NCI-H1436 treated with DMSO at 0.1 percent for 48 hours (cell line): Measurements from ENCODE around the gene STAT3.
"Not testable (repeated sequence)": the region's sequence is repeated elsewhere in the genome, so short reads cannot be mapped to it uniquely, and the experiment has no call there.

Experiments used
- DNase-seq: peaks from one replicate; lab custom pipeline; 2025; lab: John Stamatoyannopoulos, UW

The STAT3 gene

GRCh38 chr17:42277342-42277712 lies 110.9 kb downstream of the STAT3 start:
- DNase-seq: no peak

- no peak for DNase-seq
These were observed 111.5 kb downstream of the STAT3 start for GRCh38 chr17:42276609-42277341.

DNA sequence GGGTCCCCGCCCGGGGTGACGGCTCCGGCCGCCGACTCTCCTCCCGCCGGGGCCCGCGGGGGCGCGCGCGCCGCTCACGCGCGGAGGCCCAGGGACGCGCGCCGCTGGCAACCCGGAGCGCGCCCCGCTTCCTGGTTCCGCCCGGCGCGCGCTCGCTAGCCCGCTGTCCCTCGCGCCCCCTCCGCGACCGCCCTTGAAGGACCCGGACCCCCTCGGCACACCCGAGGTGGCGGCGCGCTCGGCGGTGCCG lies 112.0 kb downstream of the STAT3 start, which contains the start of gene STAT5B:
Gene STAT5B (minus strand): TSS at position 33 of the 250 bp plus-strand sequence. CDS start 44,264 bp downstream, outside the sequence.
- DNase-seq: no peak

DNA sequence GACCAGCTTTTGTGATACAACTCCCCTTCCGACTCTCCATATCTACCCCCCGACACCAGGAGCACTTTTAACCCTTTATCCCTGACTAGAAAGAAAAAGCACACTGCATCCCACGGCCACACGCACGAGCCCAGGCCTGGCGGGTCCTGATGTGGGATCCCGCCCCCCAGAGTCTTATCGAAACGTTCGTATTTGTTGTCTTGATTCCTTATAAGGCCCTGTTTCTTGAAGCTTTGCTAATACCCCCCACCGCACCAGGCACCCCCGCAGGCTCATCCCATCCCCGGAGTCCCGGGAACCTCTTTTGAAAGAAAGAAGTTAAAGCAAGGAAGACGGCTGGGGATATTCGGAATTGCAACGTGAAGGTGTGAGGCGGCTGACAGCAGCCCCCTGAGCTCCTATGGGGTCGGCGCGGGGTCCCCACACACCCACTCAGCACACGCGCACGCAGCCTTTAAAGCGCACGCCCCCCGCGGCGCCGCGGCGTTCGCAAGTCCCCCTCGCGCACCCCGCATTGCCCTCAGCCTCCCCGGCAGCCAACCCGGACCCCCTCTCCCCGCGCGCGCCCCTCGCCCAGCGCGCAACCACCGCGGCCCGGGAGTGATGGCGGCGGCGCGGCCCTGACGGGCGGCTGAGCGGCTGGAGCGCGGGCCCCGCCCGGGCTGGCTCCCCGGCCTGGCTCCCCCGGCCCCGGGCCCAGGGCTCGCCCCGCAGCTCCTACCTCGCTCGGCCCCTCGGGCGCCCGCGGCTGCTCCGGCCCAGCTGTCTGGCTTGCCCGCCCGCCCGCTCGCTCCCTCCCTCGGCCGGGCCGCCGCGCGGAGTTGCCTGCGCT lies 112.5 kb downstream of the STAT3 start:
- DNase-seq: no peak

DNA sequence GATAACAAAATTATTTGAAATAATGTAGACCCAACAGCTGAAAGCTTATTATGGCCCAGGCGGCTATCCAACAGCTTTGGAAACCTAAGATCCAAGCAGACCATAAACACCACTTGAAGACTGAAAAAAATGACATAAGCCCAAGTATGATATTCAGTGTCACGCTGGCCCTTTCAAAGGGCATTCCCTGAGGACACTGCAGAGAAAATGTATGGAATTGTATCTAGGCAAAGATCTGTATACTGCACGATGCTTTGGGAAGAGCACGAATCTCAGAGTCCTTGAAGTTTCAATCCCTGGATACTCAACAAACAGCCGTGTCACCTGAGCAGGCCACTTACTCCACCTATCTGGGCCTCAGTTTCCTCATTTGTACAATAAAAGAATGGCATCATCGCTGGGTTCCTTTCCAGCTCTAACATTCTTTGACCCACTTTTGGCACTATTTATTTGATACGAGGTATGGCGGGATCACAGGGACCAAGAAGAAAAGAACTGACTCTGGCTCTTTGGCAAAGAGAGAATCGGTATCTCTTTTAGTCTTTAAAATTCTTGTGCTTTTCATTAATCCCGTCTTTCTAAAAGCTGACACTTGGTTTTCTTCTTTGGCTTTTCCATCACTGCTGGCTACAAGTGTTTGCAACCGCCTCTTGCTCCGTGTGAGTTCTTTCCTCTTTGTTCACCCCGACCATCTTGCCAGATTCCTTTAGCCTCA lies 113.3 kb downstream of the STAT3 start:
- no peak for DNase-seq

DNA sequence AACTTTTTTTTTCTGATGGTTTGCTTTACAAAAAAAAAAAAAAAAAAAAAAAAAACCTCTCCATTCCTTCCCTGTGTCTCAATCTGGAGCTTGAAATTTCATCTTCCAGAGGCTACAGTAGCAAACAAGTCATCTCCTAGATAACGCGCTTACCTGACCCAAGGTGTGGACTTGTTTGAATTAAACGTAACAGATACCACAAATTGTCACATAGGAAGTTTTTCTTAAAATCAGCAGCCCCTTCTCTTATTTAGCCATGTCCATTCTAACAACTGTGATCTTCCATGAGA lies 114.0 kb downstream of the STAT3 start:
- DNase-seq: no peak

DNA sequence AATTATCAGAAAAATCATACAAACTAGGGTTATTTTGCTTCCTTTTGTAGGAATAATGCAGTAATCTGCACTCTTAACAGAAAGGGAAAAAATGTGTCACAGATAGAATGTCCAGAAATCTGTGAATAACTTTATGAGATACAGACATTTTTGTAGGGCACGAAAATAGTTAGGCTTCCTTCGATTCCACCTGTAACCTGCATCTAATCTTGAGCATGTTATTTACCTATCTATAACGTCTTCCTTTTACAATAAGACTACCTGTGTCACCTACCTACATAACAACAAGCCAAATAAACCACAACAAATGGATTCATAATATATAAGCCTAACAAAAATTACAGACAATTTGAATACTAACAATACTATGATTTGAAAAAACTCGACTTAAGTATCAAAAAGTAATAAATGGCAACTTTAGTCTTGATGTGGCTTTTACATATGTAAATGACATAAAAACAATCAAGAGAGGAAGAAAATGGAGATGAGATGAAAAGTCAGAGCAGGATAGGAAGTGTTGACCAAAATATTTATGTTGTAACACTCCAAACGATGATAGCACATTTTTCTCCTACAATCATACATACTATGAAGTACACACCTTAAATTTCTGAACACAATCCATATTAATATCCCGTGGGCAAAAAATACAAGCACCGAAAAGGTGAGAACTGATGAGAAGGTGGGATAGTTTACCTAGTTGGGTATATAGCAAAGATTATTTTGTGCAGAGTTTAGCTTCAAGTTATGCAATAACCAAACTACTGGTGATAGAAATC lies 114.6 kb downstream of the STAT3 start:
- DNase-seq: no peak

DNA sequence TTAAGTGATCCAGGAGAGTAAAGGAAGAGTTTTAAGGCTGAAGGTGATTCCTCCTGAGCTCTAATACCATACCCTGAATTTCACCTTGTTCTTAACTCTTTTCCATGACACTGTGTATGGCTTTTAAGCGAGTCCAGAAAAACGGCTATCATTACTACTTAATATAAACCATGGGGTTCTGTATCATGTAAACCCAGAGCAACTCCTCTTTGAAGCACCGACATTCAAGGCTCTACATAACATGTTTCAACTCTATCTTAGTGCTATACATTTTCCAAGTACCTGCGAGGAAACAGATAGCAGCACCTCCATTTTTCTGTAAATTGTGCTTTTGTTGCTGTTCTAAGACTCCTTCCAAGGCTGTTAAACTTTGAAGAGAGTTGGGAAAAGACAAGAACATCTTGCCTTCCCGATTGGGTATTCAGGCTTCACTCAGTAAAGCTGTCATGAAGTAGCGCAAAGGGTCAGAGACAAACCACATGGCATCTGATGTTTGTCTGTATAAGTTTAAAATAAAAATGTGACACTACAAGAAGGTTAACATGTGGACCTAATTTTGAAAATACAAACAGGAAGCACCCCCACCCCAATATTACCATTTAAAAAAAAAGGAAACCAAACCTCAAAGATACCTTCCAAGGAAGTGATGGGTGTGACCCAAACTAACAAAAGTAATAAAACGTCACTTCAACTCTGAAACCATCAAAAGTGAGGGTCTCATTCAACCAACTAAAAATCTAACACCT lies 115.9 kb downstream of the STAT3 start:
- no peak for DNase-seq

DNA sequence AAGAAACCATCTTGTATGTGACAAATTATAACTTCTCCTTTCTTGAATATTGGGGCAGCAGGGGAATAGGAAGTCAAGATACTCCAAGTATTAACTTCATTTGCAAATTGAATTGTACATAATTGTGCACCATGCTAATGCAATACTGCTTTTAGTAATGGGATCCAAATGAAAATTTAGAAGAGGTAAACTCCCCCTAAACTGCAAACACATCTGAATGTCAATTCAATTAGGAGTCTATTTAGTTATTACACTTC lies 116.5 kb downstream of the STAT3 start:
- DNase-seq: no peak

DNA sequence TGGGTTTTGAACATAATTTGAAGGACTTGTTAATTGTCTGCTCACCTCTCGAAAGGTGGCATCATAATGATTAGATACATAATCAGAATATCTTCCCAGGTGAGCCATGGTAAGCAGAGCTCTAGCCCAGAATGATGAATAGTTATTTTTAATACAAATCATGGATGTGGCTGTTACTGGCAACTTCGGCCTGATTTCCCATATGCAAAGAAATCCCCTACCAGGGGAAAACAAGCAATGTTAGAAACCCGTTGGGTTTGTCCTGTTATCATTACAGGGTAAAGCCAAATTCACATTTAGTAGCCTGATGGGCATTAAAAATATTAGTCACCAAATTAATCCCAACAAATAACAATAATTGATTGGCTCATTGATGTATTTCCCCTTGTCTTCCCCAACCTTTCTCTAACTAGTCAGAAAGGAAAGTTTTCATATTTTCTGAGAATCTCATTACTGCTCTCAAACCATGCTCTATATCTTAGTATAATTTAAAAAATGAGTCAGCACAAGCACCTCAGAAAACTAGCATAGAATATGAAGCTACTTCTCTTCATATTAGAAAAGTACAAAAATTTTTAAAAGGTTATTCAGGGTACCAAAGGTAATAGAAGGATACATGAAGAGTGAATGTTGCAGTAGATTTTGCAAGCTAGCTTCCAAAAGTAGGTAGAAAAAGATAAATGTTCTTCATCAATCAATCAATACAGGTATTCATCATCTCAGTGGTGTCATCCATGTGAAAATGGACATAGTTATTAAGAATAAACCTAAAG lies 117.0 kb downstream of the STAT3 start:
- DNase-seq: no peak

DNA sequence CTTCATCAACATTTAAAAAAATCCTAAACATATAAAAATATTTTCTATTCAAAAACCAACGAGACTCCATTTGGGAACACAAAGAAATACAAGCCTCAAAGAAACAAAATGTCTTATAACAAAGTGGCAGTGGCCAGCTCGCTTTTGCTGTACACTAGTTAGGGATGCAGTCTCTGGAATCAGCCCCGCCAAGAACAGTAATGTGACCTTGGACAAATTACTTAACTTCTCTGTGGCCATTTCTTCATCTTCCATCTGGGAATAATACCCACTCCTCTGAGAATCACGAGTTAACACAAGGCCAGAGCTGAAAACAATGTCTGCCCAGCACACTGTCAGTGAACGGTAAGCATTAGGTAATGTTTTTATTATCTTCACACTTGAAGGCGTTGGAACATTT lies 117.6 kb downstream of the STAT3 start:
- DNase-seq: no peak

- no peak for DNase-seq
These were observed 118.1 kb downstream of the STAT3 start for GRCh38 chr17:42270170-42270535.

DNA sequence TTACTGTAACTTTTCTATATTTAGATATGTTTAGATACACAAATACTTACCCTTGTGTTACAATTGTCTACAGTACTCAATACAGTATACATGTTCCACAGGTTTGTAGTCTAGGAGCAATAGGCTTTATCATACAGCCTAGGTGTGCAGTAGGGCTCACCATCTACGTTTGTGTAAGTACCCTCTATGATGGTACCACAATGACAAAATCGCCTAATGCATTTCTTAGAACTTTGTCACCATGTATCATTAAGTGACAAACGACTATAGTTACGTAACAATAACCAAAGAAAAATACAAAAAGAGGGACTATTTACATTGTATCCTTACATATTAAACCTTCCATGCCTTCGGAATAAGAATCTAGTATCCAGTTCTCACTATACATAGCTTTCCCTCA lies 120.0 kb downstream of the STAT3 start:
- DNase-seq: no peak

DNA sequence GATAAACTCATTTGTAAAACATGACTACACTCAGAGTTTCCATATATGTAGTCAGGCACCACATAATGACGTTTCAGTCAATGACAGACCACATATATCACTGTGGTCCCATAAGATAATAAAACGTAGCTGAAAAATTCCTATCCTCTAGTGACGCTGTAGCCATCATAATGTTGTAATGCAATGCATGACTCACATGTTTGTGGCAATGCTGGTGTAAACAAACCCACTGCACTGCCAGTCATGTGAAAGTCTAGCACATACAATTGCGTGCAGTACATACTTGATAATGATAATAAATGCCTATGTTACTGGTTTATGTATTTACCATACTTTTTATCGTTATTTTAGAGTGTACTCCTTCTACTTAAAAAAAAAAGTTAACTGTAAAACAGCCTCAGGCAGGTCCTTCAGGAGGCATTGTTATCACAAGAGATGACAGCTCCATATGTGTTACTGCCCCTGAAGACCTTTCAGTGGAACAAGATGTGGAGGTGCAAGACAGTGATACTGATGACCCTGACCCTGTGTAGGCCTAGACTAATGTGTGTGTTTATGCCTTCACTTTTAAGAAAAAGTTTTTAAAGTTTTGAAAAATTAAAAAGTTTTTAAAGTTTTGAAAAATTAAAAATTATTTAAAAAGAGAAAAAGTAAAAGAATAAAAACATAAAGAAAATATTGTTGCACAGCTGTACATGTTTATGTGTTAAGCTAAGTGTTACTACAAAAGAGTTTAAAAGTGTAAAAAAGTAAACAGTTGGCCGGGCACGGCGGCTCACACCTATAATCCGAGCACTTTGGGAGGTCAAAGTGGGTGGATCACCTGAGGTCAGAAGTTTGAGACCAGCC lies 121.1 kb downstream of the STAT3 start:
- DNase-seq: no peak

DNA sequence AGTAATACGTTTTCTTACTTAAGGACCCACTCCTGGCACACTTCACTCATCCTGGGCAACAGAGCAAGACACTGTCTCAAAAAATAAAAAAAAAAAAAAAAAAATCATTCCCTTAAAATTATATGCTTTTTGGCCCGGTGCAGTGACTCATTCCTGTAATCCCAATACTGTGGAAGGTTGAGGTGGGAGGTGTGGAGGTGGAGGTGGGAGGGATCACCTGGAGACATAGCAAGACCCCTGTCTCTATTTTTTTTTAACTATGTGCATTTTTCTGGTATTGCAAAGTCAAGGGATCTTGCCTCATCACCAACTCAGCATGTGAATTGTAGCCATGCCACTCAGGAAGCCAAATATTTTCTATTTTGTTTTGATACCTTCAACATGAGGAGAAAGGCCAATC lies 121.8 kb downstream of the STAT3 start:
- DNase-seq: no peak

GRCh38 chr17:42264366-42264765 lies 123.9 kb downstream of the STAT3 start:
- not testable (repeated sequence) for DNase-seq
